Smooth muscle cell (in vitro differentiated cells): ENCODE results near the gene HES7. TPM values are rescaled to one million over a fixed set of nuclear protein-coding genes. Genes with fewer than 3 reads are reported as not detected.
A peak's percentile ranks its signal among the peaks of the same experiment; 100 is the strongest.

Source experiments
- DNase-seq: peaks from one replicate; lab custom pipeline; 2025; ENCODE audit not compliant: unreplicated experiment; lab: John Stamatoyannopoulos, UW
- H2AFZ ChIP-seq: fragments of 200-600 bp; sonication (generic); 2 replicates; pipeline ENCODE4 v1.6.0; 2016; ENCODE audit warnings: antibody characterized with exemption, low read depth, mild to moderate bottlenecking
- H3F3A ChIP-seq: fragments of 200-600 bp; sonication (generic); 2 replicates; pipeline ENCODE4 v1.6.0; 2017; ENCODE audit warnings: antibody characterized with exemption, low read depth
- H3K27ac ChIP-seq: fragments of 200-600 bp; sonication (generic); 2 replicates; pipeline ENCODE4 v1.5.1; 2016; ENCODE audit warnings: low read depth, mild to moderate bottlenecking
- H3K27me3 ChIP-seq: fragments of 200-600 bp; sonication (generic); 2 replicates; pipeline ENCODE4 v1.6.1; 2016; ENCODE audit warnings: low read depth, mild to moderate bottlenecking
- H3K36me3 ChIP-seq: fragments of 200-600 bp; sonication (generic); 2 replicates; pipeline ENCODE4 v1.5.1; 2016; ENCODE audit warnings: low read depth
- H3K4me1 ChIP-seq: fragments of 200-600 bp; sonication (generic); 2 replicates; pipeline ENCODE4 v1.5.1; 2016; ENCODE audit warnings: low read depth
- H3K4me2 ChIP-seq: fragments of 200-600 bp; sonication (generic); 2 replicates; pipeline ENCODE4 v1.6.0; 2016; ENCODE audit warnings: mild to moderate bottlenecking
- H3K4me3 ChIP-seq: fragments of 200-600 bp; sonication (generic); 2 replicates; pipeline ENCODE4 v1.5.1; 2016; ENCODE audit warnings: mild to moderate bottlenecking
- H3K79me2 ChIP-seq: fragments of 200-600 bp; sonication (generic); 2 replicates; pipeline ENCODE4 v1.6.0; 2016; ENCODE audit warnings: low read depth, mild to moderate bottlenecking
- H3K9ac ChIP-seq: fragments of 200-600 bp; sonication (generic); 2 replicates; pipeline ENCODE4 v1.6.0; 2016; ENCODE audit warnings: low read depth
- H3K9me3 ChIP-seq: fragments of 200-600 bp; sonication (generic); replicated peaks from 2 replicates; pipeline ENCODE4 v1.5.1; 2016; ENCODE audit warnings: low read depth
- H4K20me1 ChIP-seq: fragments of 200-600 bp; sonication (generic); 2 replicates; pipeline ENCODE4 v1.6.0; 2016; ENCODE audit warnings: low read depth
- WGBS: methylation state at CpG from one replicate; pipeline ENCODE4 v1.1.7; 2016; ENCODE audit warnings: low lambda C conversion rate; 5-methylcytosine and 5-hydroxymethylcytosine counted together
- polyA plus RNA-seq: library from polyadenylated mRNA; unstranded; fragments of >200 nt; fragmentation: Nextera tagmentation; extraction: Ambion mirVana; gene quantifications from 2 replicates; pipeline ENCODE4 v1.2.1, GENCODE V29; 2016
- total RNA-seq: library from RNA; depleted of rRNA; stranded (reverse); fragments of >200 nt; gene quantifications from 2 replicates; pipeline ENCODE4 v1.2.3, GENCODE V29; 2014
- TF ChIP-seq, protein P1 (sequence below): fragments of 200-600 bp; sonication (generic); IDR thresholded peaks from 2 replicates; pipeline ENCODE4 v1.5.1; 2017; ENCODE audit warnings: borderline replicate concordance, mild to moderate bottlenecking, antibody characterized with exemption; ENCODE audit not compliant: insufficient read depth, poor library complexity, severe bottlenecking

The HES7 gene
- total and polyA plus RNA-seq, 2 experiments from 2014 or later, result not detected

GRCh38 chr17:8110907-8111306 lies 13.0 kb downstream of the HES7 start:
- 96% methylated on average over 6 of the region's 6 CpGs for WGBS
- no peak overlapping the region for H3K27ac ChIP-seq
- peaks cover 60% of the 10 kb centered on the region for H3K27me3 ChIP-seq
- H3K9me3 ChIP-seq, result no peaks in the 10 kb centered on the region
- no peaks in the 10 kb centered on the region for H4K20me1 ChIP-seq
- no peak overlapping the region for H3K4me3 ChIP-seq
- peaks cover 10% of the 10 kb centered on the region for H3F3A ChIP-seq
- TF ChIP-seq, protein P1, sequence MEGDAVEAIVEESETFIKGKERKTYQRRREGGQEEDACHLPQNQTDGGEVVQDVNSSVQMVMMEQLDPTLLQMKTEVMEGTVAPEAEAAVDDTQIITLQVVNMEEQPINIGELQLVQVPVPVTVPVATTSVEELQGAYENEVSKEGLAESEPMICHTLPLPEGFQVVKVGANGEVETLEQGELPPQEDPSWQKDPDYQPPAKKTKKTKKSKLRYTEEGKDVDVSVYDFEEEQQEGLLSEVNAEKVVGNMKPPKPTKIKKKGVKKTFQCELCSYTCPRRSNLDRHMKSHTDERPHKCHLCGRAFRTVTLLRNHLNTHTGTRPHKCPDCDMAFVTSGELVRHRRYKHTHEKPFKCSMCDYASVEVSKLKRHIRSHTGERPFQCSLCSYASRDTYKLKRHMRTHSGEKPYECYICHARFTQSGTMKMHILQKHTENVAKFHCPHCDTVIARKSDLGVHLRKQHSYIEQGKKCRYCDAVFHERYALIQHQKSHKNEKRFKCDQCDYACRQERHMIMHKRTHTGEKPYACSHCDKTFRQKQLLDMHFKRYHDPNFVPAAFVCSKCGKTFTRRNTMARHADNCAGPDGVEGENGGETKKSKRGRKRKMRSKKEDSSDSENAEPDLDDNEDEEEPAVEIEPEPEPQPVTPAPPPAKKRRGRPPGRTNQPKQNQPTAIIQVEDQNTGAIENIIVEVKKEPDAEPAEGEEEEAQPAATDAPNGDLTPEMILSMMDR, result no peak
- no peaks in the 10 kb centered on the region for H3K36me3 ChIP-seq
- DNase-seq, result no peak
- H3K9ac ChIP-seq, result no peak overlapping the region
- H3K79me2 ChIP-seq, result no peaks in the 10 kb centered on the region
- H2AFZ ChIP-seq, result no peak overlapping the region
- no peak overlapping the region for H3K4me2 ChIP-seq
- H3K4me1 ChIP-seq, result no peaks in the 10 kb centered on the region

- H3K79me2 ChIP-seq, result no peaks in the 10 kb centered on the region
- TF ChIP-seq, protein P1, result no peak
- H3K27ac ChIP-seq, result no peak overlapping the region
- no peaks in the 10 kb centered on the region for H3K9me3 ChIP-seq
- peak overlapping the region; percentile 87 for H3K4me2 ChIP-seq
- no peaks in the 10 kb centered on the region for H3K4me1 ChIP-seq
- peak overlapping the region; percentile 50 for H3K4me3 ChIP-seq
- peaks cover 15% of the 10 kb centered on the region for H3F3A ChIP-seq
- no peak overlapping the region for H3K9ac ChIP-seq
- peaks cover 55% of the 10 kb centered on the region for H3K27me3 ChIP-seq
- no peaks in the 10 kb centered on the region for H3K36me3 ChIP-seq
- no peaks in the 10 kb centered on the region for H4K20me1 ChIP-seq
- 33% methylated on average over 10 of the region's 10 CpGs for WGBS
- DNase-seq, result no peak
- no peak overlapping the region for H2AFZ ChIP-seq
These were observed 13.5 kb downstream of the HES7 start for GRCh38 chr17:8110456-8110804.

DNA sequence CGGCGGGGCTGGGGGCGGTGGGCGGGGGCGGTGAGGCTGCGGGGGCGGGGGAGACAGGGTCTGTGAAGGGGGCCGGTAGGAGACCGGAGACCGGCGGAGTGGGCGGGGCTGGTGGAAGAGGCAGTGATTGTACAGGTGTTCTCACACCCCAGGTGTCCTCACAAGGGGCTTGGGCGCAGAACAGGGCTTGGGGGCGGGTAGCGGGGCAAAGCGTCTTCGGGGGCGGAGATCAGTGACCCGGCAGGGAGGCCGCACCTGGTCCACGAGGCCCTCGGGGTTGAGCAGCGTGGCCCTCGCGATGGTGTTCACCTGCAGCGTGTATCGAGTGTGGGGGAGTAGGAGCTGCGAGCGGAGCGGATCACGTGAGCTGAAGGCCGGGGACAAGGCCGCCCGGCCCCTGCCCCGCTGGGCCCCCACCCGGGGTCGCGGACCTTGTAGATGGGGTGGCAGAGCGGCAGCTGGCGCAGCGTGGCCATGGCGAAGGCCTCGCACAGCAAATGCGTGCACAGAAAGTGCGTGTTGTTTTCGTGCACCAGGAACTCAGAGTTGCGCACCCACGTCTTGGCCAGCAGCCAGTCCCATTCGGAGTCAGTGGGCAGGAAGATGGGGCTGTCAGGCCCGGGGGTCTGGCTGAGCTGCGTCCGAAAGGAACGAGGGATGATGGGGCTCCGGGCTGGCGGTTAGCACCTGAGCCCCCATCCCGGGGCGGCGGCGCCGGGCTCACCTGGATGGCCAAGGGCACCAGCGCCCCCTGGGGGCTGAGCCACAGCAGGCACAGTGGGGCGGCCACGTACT lies 14.0 kb downstream of the HES7 start:
- Histone ChIP-seq H3F3A (peaks cover 19% of the 10 kb centered on the region), H3K27me3 (peaks cover 50% of the 10 kb centered on the region), H4K20me1 (no peaks in the 10 kb centered on the region), H3K27ac (no peak overlapping the region), H3K4me3 (peak overlapping the region; percentile 50), H3K4me2 (peak overlapping the region; percentile 87), H3K9ac (no peak overlapping the region), H3K4me1 (no peaks in the 10 kb centered on the region), H2AFZ (no peak overlapping the region), H3K79me2 (no peaks in the 10 kb centered on the region), H3K9me3 (no peaks in the 10 kb centered on the region), H3K36me3 (no peaks in the 10 kb centered on the region)
- 7% methylated on average over 22 of the region's 63 CpGs for WGBS
- TF ChIP-seq, protein P1, result peak; percentile 91
- peak; percentile 11 for DNase-seq
